ENCODE measurements around the gene OSBPL5. TPM values are rescaled to one million over a fixed set of nuclear protein-coding genes. Genes with fewer than 3 reads are reported as not detected.

The OSBPL5 gene
- polyA plus RNA-seq, 3 donors: 3.1 to 30.3 (median 6.8) TPM

- H3K4me3 Mint-ChIP-seq: no peak overlapping the region
- H3K9me3 Mint-ChIP-seq: peaks cover 4 to 16% (median 12%) of the 10 kb centered on the region in 7 donors
- TF ChIP-seq, protein P1, sequence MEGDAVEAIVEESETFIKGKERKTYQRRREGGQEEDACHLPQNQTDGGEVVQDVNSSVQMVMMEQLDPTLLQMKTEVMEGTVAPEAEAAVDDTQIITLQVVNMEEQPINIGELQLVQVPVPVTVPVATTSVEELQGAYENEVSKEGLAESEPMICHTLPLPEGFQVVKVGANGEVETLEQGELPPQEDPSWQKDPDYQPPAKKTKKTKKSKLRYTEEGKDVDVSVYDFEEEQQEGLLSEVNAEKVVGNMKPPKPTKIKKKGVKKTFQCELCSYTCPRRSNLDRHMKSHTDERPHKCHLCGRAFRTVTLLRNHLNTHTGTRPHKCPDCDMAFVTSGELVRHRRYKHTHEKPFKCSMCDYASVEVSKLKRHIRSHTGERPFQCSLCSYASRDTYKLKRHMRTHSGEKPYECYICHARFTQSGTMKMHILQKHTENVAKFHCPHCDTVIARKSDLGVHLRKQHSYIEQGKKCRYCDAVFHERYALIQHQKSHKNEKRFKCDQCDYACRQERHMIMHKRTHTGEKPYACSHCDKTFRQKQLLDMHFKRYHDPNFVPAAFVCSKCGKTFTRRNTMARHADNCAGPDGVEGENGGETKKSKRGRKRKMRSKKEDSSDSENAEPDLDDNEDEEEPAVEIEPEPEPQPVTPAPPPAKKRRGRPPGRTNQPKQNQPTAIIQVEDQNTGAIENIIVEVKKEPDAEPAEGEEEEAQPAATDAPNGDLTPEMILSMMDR (IDR thresholded peaks at IDR 0.05): no peak
- H3K27me3 ChIP-seq (ENCODE audit: control insufficient read depth in 2 of 2, insufficient read depth in 2 of 2, low read length in 2 of 2): no peaks in the 10 kb centered on the region
- 90% methylated on average over 10 of the region's 15 CpGs for WGBS (ENCODE audit: insufficient coverage)
- no peak overlapping the region for H3K4me2 ChIP-seq (replicated peaks; ENCODE audit: extremely low read depth, low read length, poor library complexity, severe bottlenecking)
- no peaks in the 10 kb centered on the region for H3K4me1 Mint-ChIP-seq
- DNase-seq: no peak
- no peaks in the 10 kb centered on the region for H3K36me3 Mint-ChIP-seq
- no peak overlapping the region for H3K4me3 ChIP-seq (replicated peaks in 1 of 3; ENCODE audit: low read depth in 2 of 3, low read length in 3 of 3)
- intact Hi-C loops (cut with micrococcal nuclease): no loop called here
- H4K20me1 ChIP-seq (ENCODE audit: insufficient read depth, low read length): no peaks in the 10 kb centered on the region
- no peak overlapping the region for H3K27ac Mint-ChIP-seq
- no peak overlapping the region for H3K9ac ChIP-seq (ENCODE audit: insufficient read depth, low read length, poor library complexity, severe bottlenecking)
- H3K27ac ChIP-seq (ENCODE audit: low read depth in 1 of 2, low read length in 2 of 2): no peak overlapping the region
- no peaks in the 10 kb centered on the region for H3K36me3 ChIP-seq (replicated peaks in 1 of 2; ENCODE audit: control insufficient read depth in 1 of 2, insufficient read depth in 2 of 2, low read length in 2 of 2)
- H3K27me3 Mint-ChIP-seq (ENCODE audit: low read depth in 3 of 3): peaks cover 2 to 21% (median 4%) of the 10 kb centered on the region in 3 donors
- H3K79me2 ChIP-seq (ENCODE audit: insufficient read depth, low read length): no peaks in the 10 kb centered on the region
- H3K4me1 ChIP-seq (ENCODE audit: control insufficient read depth in 1 of 2, insufficient read depth in 2 of 2, low read length in 2 of 2): no peaks in the 10 kb centered on the region
- no peaks in the 10 kb centered on the region for H3K9me3 ChIP-seq (replicated peaks in 1 of 2; ENCODE audit: control insufficient read depth in 1 of 2, insufficient read depth in 1 of 2, low read length in 2 of 2)
- no peak overlapping the region for H2AFZ ChIP-seq (ENCODE audit: insufficient read depth, low read depth, low read length, poor library complexity, severe bottlenecking)
Observed at GRCh38 chr11:3189196-3189843, 24.2 kb upstream of the OSBPL5 start.

GRCh38 chr11:3188496-3189195, 23.5 kb upstream of the OSBPL5 start:
- Histone ChIP-seq H3K4me2 (replicated peaks; ENCODE audit: extremely low read depth, low read length, poor library complexity, severe bottlenecking) (no peak overlapping the region), H2AFZ (ENCODE audit: insufficient read depth, low read depth, low read length, poor library complexity, severe bottlenecking) (no peak overlapping the region), H3K9ac (ENCODE audit: insufficient read depth, low read length, poor library complexity, severe bottlenecking) (no peak overlapping the region), H3K4me1 (ENCODE audit: control insufficient read depth in 1 of 2, insufficient read depth in 2 of 2, low read length in 2 of 2) (no peaks in the 10 kb centered on the region), H4K20me1 (ENCODE audit: insufficient read depth, low read length) (no peaks in the 10 kb centered on the region), H3K36me3 (replicated peaks in 1 of 2; ENCODE audit: control insufficient read depth in 1 of 2, insufficient read depth in 2 of 2, low read length in 2 of 2) (no peaks in the 10 kb centered on the region), H3K27me3 (ENCODE audit: control insufficient read depth in 2 of 2, insufficient read depth in 2 of 2, low read length in 2 of 2) (no peaks in the 10 kb centered on the region), H3K79me2 (ENCODE audit: insufficient read depth, low read length) (no peaks in the 10 kb centered on the region), H3K9me3 (replicated peaks in 1 of 2; ENCODE audit: control insufficient read depth in 1 of 2, insufficient read depth in 1 of 2, low read length in 2 of 2) (no peaks in the 10 kb centered on the region), H3K4me3 (replicated peaks in 1 of 3; ENCODE audit: low read depth in 2 of 3, low read length in 3 of 3) (no peak overlapping the region), H3K27ac (ENCODE audit: low read depth in 1 of 2, low read length in 2 of 2) (no peak overlapping the region)
- 96% methylated on average over 4 of the region's 17 CpGs for WGBS (ENCODE audit: insufficient coverage)
- H3K27ac Mint-ChIP-seq: no peak overlapping the region
- H3K27me3 Mint-ChIP-seq (ENCODE audit: low read depth in 3 of 3): peaks cover 0 to 15% (median 4%) of the 10 kb centered on the region in 3 donors
- H3K9me3 Mint-ChIP-seq: peaks cover 4 to 19% (median 14%) of the 10 kb centered on the region in 7 donors
- no peaks in the 10 kb centered on the region for H3K36me3 Mint-ChIP-seq
- H3K4me3 Mint-ChIP-seq: no peak overlapping the region
- intact Hi-C loops (cut with micrococcal nuclease): no loop called here
- TF ChIP-seq, protein P1 (IDR thresholded peaks at IDR 0.05): no peak
- H3K4me1 Mint-ChIP-seq: no peaks in the 10 kb centered on the region
- no peak for DNase-seq
